GM18868 (cell line): ENCODE measurements around the gene UQCRC1.
"Not testable (repeated sequence)": the region's sequence is repeated elsewhere in the genome, so short reads cannot be mapped to it uniquely, and the experiment has no call there.

ENCODE experiments used
- ATAC-seq: cut with Tn5 transposase; IDR thresholded peaks from one replicate; pipeline ENCODE4 v1.9.1; 2021; ENCODE audit warnings: mild to moderate bottlenecking, moderate library complexity; ENCODE audit not compliant: unreplicated experiment

UQCRC1 gene

DNA sequence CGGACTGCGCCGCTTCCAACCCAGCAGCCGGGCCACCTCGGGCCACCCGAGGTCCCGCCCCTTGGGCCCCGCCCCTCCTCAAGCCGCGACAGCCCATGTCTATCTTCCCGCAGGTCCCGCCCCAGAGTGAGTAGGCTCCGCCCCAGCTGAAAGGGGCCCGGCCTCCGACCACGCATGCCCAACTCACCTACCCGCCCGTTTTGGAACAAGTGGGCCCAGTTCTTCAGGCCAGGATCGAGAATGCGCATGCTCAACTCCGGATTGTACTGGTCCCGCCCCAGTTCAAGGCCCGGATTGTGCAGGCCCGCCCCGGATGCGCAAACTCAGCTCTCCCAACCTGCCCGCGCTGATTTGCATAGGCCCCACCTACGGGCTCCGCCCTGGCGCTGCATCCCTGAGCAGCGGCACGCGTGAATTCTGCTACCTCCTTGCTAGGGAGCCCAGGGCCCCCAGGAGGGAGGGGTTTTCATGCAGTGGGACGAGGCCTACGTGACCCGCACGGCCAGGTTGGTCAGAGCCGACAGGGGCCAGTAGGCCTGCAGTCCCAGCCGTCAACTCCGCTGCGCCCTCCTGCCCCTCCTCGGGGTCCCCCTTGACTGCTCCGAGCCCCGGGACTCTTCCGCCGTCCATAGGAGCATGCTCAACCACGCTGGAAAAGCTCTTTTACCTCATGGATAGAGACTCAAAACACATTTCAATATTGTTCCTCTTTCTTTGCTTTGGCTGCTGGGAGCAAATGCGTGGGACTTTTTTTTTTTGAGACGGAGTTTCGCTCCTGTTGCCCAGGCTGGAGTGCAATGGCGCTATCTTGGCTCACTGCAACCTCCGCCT lies 52.4 kb downstream of the UQCRC1 start, which contains the start of gene PFKFB4:
Gene PFKFB4, minus strand, starts transcription at position 8 of the 831 bp plus-strand sequence. CDS start 26 bp downstream, outside the sequence.
- ATAC-seq = peak; percentile 87

DNA sequence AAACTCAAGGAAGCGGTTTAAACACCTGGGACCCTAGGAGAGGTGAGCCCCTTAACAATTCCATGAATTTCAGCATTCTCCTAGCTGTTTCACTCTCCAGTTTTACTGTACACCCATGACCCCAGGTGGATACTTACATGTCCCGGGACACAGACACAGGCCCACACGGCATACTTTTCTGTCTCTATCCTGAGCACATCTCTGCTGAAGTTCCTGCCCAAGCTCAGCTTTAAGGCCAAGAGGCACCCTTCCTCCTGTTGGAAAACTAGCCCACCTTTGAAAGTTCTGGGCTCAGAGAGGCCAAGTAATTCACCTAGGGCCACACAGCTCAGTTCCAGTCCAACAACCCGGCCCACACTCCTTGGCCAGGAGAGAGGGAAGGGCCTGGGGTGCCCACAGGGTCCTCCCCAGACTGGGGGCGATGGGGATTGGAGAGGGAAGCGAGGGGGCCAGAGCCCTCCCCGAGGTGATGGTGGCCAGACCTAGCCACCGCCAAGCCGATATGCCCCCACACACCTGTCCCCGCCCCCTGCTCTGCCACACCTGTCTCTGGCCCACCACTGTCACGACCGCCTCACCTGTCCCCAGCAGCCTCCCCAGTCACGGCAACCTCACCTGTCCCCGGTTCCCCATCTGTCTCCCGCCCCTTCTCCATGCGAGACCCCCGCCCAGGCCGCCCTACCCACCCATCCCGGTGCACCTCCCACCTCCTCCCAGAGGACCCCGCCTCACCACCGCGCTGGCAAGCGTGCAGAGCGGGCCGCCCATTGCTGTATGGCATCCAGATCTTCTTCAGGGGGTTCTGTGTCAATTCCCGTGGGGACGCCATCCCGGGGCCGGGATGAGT lies 53.3 kb downstream of the UQCRC1 start:
- ATAC-seq = no peak

DNA sequence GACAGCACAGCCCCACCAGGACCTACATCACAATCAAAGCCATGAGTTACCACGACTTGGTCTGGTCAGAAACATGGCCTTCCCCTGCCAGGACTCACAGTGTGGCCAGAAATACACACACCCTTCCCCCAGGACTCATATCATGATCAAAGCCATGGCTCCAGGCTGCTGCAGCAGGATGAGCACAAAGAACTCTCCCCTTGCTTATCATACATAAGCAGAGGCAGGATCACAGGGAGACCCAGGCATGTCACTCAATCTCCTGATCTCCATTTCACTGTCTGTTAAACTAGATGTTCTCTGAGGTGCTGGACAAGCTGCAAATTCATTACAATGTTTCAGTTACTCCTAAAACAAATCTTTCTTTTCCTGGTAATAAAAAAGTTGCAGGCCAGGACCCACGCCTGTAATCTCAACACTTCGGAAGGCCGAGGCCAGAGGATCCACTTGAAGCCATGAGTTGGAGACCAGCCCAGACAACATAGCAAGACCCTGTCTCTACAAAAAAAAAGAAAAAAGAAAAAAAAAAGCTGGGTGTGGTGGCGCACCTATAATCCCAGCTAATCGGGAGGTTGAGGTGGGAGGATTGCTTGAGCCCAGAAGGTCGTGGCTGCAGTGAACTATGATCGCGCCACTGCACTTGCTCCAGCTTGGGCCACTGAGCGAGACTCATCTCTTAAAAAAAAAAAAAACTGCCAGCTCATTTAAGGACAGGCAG lies 54.1 kb downstream of the UQCRC1 start:
- ATAC-seq = no peak

DNA sequence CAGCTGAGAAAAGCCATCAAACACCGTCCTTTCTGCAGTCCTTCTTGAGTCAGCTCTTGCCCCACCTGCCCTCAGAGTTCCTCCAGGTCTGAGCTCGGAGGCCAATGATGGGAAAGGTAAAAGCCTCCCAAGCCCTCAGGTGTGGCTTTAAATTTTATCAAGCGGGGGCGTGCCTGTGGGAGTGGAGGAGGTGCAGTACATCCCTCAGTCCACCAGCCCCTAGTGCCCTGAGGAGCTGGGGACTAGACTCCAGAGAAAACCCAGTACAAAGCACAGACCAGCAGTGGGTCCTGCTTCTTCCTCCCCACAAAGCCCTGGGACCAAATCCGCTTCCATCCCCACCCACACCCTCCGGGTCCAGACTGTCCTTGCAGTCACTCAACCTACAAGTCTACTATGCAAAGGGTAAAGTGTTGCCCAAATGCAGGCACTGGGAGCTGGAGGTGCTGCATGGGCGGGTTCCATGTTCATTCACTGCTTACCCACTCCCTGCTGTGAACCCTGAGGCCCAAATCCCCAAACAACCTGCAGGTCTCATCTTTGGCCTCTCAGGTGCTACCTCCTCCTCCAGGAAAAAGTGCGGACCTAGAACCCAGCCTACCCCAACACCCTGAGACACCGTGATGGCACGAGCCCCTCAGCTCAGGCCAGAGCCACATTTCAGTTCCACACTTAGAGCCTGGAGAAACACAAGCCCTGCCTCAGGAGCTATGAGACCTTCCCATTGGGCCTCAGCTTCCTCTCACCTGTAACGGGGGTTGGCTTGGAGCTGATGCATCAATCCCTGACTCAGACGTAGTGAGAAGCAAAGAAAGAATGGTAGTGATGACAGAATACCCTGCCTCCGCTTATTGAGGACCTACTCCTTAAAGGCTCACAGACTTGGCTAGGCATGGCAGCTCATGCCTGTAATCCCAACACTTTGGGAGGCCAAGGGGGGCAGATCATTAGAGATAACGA lies 55.3 kb downstream of the UQCRC1 start:
- no peak for ATAC-seq

DNA sequence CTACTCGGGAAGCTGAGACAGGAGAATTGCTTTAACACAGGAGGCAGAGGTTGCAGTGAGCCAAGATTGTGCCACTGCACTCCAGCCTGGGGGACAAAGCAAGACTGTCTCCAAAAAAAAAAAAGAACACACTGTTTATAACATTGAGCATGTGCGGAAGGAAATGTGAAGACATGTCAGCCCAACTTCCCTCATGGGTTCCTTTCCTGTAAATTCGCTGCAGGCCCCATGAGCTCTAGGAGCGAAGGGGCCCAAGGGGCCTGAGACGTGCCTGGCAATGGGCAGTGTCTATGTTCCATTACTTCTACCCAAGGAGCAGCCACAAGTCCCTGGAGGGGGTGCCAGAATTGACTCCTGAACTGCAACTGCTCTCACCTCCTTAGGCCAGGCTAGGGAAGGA lies 56.1 kb downstream of the UQCRC1 start:
- no peak for ATAC-seq

GRCh38 chr3:48552111-48552951 lies 57.1 kb downstream of the UQCRC1 start:
- no peak for ATAC-seq

- not testable (repeated sequence) for ATAC-seq
Measured at GRCh38 chr3:48551651-48552050, 57.8 kb downstream of the UQCRC1 start.
